Upper lobe of left lung (tissue), 4 donors: ENCODE results near the gene REN.

Experiments used
- EP300 ChIP-seq, 4 donors: sonication (generic); formaldehyde crosslinking; IDR thresholded peaks; one replicate each; pipeline ENCODE4 v1.5.1; 2017; ENCODE audit warnings: antibody characterized with exemption in 4 of 4, control low read depth in 2 of 4
- POLR2A ChIP-seq, 4 donors: fragments of 450-650 bp; IDR thresholded peaks; one replicate each; pipeline ENCODE4 v1.5.1; 2016 to 2017; ENCODE audit warnings: antibody characterized with exemption in 4 of 4, mild to moderate bottlenecking in 2 of 4
- TF ChIP-seq, protein P1 (sequence below), 6 experiments: fragments of 450-650 bp in 4 of 6; fragments of 200-600 bp in 2 of 6; sonication (generic) in 2 of 6; IDR thresholded peaks; one replicate each; pipeline ENCODE4 v1.5.1; 2016 to 2019; ENCODE audit warnings: antibody characterized with exemption in 6 of 6

- TF ChIP-seq POLR2A (IDR thresholded peaks at IDR 0.05) (no peak), EP300 (IDR thresholded peaks at IDR 0.05) (no peak)
- TF ChIP-seq, protein P1, sequence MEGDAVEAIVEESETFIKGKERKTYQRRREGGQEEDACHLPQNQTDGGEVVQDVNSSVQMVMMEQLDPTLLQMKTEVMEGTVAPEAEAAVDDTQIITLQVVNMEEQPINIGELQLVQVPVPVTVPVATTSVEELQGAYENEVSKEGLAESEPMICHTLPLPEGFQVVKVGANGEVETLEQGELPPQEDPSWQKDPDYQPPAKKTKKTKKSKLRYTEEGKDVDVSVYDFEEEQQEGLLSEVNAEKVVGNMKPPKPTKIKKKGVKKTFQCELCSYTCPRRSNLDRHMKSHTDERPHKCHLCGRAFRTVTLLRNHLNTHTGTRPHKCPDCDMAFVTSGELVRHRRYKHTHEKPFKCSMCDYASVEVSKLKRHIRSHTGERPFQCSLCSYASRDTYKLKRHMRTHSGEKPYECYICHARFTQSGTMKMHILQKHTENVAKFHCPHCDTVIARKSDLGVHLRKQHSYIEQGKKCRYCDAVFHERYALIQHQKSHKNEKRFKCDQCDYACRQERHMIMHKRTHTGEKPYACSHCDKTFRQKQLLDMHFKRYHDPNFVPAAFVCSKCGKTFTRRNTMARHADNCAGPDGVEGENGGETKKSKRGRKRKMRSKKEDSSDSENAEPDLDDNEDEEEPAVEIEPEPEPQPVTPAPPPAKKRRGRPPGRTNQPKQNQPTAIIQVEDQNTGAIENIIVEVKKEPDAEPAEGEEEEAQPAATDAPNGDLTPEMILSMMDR (IDR thresholded peaks at IDR 0.05) = no peak
These were observed 20.5 kb upstream of the REN start for GRCh38 chr1:204186597-204186996.
